Activated T-cell treated with anti-CD3 and anti-CD28 coated beads for 24 hours (primary cell): ENCODE measurements around the gene PEX6.
"Not testable (repeated sequence)": the region's sequence is repeated elsewhere in the genome, so short reads cannot be mapped to it uniquely, and the experiment has no call there.

Source experiments
- DNase-seq: peaks from one replicate; pipeline ENCODE4 v3.0.0-alpha.2; 2020; ENCODE audit warnings: low read depth

The PEX6 gene

DNA sequence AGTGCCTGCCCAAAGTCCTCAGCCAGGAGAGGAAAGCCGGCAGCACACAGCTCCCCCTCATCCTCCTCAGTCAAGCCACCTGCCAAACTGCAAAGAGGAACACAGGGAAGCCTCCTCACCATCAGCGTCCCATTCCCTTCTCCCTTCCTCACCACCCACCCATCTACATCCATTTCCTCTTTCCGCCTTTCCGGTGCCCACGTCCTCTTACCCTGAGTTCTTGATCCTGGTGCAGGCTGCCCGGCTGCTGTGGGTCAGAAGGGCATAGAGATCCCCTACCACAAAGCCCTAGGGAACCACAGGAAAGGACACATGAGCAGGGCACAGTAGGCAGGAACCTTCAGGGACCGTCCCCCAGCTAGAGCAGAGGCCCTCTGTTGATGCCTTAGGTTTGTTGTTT, 12.4 kb downstream of the PEX6 start:
- no peak for DNase-seq

DNA sequence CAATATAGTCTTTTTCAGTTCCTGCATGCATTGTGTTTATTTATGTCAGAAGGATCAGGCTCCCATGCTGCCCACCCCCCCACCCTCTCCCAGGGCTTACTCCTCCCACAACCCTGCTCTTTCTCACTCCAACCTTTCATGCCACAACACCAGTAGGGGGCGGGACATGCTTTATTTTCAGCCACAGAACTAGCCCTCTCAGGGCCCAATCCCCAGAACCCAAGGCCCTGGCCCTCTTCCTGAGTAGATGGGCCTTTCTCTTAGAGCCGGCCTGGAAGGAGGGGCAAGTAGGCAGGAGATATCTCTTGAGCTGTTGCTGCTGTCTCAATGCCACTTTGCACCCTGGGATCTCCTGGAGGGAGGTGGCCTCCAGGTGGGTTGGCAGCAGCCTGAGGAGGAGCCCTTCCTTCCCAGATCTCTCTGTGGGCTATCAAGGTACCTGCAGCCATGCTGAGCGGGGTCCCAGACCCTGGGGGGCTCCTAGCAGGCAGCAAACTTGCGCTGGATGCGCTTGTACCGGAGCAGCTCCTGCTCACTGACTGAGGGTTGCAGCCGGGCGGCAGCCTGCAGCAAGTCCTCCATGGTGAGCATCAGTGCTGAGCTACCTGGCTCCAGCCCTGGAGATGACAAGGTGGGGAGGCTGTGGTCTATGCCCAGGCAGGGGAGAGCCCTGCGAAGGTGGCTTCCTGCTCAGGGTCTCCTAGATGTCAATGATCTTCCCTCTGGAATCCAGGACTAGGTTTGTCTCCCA, 15.0 kb downstream of the PEX6 start:
- no peak for DNase-seq

DNA sequence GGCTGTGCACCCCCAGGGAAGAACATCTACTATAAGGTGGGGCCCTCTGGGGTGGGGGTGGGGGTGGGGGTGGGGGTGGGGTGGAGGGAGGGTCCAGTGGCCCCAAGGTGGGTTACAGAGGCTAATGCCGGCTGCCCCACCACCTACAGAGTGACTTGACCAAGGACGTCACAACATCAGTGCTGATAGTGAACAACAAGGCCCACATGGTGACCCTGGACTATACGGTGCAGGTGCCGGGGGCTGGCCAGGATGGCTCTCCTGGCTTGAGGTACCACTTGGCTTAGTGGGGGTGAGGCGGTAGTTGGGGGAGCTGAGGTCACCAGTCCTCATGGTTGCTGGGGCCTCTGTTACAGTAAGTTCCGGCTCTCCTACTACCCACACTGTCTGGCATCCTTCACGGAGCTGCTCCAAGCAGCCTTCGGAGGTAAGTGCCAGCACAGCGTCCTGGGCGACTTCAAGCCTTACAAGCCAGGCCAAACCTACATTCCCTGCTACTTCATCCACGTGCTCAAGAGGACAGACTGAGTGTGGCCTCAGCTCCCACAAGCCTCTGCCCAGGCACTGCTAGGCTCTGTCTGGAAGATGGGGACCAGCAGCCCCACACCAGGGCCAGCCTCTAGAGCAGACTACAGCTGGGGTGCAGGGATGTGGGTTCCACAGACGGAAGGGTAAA, 15.7 kb downstream of the PEX6 start:
- DNase-seq = no peak

DNA sequence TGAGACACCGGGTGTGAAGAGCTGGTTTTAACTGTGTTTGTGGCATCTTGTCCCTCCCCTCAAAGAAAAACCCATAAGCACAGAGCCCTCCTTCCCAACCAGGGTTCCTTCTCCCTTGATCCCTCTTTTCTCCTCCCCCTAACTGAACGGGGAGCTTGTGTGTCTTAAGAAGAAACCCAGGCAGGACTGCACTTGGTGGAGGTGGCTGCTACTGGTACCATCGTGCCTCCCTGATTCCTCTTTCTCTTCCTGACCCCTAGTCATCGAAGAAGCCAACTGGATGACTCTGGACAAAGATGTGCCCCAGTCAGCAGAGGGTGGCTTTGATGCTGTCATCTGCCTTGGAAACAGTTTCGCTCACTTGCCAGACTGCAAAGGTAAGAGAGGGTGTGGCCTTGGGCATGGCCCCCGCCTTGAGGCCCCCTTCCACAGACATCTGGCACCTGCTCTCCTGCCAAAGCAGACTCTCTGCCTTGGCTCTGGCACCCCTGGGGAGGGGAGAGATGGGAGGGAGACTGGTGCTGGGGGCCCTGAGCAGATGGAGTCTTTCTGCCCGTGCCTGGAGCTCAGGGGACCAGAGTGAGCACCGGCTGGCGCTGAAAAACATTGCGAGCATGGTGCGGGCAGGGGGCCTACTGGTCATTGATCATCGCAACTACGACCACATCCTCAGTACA, 16.3 kb downstream of the PEX6 start:
- DNase-seq = no peak

DNA sequence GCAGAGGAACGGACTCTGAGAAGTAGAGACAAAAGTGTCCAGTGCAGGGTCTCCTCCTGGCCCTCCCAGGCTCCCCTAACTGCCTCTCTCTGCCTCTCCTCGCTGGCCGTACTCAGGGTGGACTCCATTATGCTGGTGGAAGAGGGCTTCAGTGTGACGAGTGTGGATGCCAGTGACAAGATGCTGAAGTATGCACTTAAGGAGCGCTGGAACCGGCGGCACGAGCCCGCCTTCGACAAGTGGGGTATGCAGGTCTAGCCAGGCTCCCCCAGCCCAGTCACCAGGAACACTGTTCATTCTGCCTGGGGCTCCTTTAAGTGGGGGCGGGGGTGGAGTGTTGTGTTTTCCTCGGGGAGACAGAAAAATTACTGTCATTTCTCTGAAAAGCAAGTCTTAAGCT, 16.9 kb downstream of the PEX6 start:
- no peak for DNase-seq

DNA sequence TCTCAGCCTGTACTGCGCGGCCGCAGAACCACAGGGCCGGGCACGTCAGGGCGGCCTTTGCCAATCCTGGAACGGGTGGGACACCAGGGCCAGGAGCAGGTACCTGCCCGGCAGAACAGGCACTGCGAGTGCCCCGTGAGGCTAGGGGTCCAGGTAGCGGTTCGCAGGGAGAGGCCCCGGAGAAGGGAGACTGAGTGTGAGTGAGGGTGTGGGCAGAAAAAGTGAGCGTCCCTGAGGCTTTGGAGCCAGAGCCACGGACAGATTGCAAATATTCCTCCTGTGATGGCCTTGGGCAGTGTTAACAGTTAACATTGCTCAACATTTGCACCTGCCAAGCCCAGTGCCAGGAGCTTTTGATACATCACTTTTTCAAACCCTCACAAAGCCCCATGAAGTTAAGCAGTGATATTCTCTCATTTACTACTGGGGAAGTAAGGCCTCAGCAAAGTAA, 17.9 kb downstream of the PEX6 start:
- DNase-seq = no peak

DNA sequence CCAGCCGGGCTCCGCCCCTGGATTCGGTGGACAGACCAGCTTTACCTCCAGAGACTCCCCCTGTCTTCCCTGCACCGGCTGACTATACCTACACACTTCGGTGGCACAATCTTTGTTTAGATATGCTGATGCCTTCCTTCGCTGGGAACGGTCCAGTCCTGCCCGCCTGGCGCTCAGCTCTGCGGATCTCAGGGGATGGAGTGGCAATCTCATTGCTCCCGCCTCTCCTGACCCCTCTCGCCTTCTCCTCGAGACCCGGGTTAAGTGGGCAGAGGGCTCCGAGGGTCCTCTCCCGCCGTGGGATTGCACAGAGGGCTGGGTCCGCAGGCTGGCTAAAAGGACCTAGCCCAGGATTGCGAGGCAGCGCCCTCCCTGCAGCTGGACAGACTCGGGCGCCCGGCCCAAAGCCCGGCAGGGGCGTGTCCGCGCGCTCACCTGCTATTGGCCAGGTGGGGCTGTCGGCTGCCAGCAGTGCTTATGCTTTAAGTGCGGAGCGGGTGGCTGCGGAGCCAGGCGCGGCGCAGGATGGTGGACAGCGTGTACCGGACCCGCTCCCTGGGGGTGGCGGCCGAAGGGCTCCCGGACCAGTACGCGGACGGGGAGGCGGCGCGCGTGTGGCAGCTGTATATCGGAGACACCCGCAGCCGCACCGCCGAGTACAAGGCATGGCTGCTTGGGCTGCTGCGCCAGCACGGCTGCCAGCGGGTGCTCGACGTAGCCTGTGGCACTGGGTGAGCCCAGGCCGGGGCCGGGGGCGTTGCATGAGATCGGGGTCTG, 18.6 kb downstream of the PEX6 start, which contains the start of gene GNMT:
Gene GNMT, plus strand, starts transcription at position 512 of the 777 bp plus-strand sequence. Its CDS starts 14 bp downstream, at position 526.
- no peak for DNase-seq

DNA sequence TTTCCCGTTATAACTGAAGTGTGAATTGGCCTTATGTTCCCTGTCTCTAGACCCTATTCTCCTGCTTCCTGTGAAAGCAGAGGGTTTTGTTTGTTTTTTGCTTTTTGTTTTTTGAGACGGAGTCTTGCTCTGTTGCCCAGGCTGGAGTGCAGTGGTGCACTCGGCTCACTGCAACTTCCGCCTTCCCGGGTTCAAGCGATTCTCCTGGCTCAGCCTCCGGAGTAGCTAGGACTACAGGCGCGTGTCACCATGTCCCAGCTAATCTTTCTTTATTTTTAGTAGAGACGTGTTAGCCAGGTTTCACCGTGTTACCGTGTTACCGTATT, 19.1 kb downstream of the PEX6 start:
- no peak for DNase-seq

DNA sequence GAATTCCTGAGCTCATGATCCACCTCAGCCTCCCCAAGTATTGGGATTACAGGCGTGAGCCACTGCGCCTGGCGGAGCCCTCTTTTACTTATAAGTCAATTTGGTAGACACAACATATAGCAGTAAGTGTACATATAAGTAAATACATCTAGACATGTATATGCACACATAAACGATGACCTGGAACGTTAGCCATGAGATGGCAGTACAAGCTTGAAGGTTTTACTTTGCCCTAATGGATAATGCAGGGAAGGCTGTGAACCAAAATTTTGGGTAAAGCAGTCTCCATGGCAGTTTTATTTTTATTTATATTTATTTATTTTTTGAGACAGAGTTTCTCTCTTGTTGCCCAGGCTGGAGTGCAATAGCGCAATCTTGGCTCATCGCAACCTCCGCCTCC, 20.9 kb downstream of the PEX6 start:
- no peak for DNase-seq

DNA sequence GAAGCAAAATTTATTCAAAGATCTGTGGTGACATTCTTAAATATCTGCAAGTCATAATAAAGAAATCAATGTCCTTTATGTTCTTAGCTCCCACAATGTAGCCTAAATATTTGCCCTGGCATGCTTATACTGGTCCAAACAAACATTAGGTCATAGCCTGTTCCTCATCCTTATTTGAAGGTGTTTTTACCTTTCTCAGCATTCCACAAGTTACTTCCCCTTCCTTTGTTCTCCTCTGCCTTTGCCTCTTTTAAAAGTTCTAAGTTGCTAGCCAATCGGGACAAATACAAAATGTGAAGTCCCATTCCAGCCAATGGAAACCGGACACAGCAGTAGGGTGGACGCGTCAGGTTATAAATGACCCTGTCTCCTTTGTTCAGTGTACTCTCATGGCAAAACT, 24.6 kb downstream of the PEX6 start:
- not testable (repeated sequence) for DNase-seq

DNA sequence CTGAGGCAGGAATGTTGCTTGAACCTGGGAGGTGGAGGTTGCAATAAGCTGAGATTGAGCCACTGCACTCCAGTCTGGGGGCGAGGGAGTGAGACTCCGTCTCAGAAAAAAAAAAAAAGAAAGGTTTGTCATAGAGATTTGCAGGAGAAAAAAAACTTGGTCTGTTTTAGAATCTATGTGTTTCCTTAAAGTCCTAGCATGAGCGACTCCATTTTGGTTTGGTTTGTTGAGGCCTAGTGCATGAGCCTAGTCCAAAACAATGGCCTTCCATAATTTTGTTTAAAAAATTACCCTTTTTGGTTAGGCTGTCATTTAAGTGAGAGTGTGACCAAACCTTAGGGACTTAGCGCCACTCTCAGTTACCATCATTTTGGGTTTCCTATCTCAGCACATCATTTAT, 26.6 kb downstream of the PEX6 start:
- no peak for DNase-seq

DNA sequence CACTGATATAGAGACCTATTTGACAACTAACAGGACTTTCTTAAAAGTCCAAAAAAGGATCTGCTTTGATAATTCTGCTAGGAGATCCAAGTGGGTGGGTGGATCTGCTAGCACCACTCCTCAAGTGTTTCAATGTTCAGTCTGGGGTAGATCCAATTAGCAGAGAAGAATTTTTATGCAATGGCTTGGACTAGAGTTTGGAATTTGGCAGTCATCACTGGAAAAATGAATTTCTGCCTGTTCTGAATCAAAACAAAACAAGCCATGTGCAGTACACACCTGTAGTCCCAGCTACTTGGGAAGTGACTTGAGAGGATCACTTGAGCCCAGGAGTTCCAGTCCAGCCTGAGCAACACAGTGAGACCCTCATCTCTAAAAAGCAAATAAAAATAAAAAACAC, 31.0 kb downstream of the PEX6 start:
- no peak for DNase-seq

DNA sequence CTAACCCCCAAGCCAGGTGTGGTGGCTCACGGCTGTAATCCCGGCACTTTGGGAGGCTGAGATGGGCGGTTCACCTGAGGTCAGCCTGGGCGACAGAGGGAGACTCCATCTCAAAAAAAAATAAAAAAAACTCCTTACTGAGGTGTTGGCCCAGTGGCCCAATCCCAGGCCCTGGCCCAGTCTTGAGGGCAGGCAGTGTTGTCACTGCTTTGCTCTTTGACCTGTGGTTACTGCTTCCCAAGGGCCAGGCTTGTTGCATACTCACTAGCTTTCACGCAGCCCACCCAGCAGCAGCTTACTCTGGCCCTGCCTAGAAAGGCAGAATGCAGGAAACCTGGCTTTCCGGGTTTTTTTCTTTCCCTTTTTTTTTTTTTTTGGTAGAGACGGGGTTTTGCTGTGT, 36.5 kb downstream of the PEX6 start:
- no peak for DNase-seq

DNA sequence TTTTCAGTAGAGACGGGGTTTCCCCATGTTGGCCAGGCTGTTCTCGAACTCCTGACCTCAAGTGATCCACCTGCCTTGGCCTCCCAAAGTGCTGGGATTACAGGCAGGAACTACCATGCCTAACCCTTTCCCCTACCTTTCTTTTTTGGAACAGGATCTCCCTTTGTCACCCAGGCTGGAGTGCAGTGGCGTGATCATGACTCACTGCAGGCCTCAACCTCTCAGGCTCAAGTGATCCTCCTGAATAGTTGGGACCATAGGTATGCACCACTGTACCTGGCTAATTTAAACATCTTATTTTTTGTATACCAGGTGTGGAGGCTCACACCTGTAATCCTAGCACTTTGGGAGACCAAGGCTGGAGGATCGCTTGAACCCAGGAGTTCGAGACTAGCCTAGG, 37.6 kb downstream of the PEX6 start:
- not testable (repeated sequence) for DNase-seq

DNA sequence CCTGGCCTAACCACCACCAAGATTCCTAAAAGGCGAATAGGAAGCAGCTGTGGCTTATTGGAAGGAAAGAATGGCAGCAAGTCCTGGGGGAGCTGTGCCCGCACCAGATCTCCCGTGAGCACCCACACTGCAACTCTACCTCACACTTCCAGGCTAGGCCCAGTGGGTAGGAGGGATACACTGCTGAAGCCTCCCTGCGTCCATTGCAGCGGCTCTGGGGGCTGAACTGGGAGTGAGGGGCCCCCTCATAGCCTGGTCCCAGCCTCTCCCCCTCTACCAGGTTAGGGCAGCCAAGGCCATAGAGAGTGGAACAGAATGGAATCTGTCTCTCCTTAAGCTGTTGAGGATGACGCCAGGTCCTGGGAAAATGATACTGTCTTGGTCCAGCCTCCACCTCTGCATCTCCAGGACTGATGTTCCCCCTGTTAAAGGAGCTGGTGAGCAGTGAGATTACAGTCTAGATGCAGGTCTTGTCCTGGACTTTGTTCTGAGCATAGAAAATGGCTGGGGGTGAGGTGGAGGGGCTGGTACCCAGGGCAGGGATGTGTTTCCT, 38.4 kb downstream of the PEX6 start:
- DNase-seq = no peak

DNA sequence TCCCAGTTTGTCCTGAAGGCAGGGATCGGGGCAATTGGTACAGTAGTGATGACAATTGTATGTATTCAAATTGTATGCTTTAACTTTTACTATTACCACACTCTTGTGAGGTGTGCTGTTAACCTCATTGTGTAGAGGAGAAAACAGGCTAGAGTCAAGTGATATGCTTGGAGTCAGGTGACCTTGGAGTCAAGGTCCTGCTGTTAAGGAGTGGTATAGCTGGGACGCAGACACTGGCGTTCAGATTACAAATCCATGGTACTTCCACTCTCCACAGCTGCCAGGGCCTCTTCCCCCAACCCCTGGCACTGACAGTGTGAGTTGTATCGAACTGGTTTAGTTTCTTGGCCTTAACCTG, 39.2 kb downstream of the PEX6 start:
- DNase-seq = no peak

DNA sequence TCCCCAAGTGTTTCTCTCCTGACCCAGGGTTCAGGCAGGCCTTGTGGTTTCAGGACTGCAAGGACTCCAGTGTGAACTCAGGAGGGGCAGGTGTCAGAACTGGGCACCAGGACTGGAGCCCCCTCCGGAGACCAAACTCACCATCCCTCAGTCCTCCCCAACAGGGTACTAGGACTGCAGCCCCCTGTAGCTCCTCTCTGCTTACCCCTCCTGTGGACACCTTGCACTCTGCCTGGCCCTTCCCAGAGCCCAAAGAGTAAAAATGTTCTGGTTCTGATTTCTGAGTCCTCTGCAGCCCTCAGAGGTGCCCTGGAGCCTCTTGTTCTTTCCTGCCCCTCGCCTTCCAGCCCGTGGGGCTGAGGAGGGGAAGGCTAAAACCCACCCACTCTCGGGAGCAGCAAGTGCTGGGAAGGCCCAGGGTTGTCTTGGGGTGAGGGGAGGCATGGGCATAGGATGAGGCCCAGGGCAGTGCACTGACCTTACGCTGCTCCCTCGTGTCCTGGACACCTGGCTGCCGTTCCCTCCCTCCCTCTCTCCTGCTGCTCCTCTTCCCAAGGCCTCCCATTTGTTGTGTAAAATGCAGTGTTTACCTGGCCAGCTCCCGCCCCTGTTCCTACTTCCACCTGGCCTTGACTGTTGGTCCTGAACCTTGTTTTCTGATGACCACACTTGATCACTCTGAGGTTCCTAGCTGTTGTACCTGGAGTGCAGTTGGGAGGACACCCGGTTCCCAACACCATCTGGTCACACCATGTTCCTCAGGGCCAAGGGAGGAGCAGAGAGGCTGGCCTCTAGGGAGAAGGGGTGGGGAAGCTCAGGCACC, 39.8 kb downstream of the PEX6 start:
- DNase-seq = no peak

DNA sequence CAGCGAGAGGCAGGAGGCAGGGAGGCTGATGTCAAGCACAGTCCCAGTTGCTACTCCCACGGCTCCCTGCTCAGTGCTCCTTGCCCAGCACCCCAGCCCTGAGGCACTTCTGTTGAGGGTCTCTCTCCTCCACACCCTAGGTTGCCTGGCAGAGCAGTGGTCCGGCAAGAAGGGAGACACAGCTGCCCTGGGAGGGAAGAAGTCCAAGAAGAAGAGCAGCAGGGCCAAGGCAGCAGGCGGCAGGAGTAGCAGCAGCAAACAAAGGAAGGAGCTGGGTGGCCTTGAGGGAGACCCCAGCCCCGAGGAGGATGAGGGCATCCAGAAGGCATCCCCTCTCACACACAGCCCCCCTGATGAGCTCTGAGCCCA, 40.6 kb downstream of the PEX6 start:
- DNase-seq = no peak

DNA sequence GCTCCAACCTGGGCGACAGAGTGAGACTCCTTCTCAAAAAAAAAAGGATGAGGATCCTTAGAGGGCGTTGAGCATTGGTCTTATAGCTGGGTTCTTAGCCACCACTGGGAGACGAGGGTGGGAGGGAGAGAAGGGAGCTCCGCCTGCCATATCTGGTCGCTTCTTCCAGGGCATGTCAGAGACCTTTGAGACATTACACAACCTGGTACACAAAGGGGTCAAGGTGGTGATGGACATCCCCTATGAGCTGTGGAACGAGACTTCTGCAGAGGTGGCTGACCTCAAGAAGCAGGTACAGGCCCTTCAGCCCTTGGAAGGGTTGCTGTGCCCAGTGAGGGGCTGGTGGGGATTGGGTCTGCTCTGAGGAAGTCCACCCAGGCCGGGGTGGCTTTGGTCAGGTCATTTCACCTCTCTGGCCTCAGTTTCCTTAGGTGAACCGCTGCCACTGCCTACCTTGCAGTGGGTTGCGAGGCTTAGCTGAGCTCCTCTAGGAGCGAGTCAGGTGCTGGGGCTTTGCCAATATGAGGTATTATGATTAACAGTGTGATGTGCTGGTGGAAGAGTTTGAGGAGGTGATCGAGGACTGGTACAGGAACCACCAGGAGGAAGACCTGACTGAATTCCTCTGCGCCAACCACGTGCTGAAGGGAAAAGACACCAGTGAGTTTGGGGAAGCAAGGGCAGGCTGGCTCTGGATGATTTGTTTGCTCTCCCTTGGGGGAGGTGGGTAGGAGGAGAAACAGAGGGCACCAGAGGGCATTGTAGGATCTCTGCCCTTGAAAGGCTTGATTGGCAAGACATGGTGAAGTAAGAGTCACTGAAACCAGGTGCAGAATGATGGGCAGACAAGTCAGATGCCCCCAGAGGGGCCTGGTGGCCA, 41.2 kb downstream of the PEX6 start:
- no peak for DNase-seq

DNA sequence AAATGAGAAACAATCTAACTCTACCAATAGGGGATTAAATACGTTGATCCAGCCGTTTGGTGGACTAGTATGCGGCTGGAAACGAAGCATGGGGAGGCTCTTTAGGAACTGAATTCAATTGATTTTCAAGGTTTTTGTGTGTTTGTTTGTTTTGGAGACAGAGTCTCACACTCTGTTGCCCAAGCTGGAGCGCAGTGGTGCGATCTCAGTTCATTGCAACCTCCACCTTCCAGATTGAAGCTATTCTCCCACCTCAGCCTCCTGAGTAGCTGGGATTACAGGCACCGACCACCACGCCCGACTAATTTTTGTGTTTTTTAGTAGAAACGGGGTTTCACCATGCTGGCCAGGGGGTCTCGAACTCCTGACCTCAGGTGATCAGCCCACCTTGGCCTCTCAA, 42.6 kb downstream of the PEX6 start:
- no peak for DNase-seq
